GM19351 (cell line): ENCODE data around the gene PAQR6.

Experiments
- ATAC-seq: cut with Tn5 transposase; IDR thresholded peaks from one replicate; pipeline ENCODE4 v1.9.1; 2021; ENCODE audit warnings: mild to moderate bottlenecking, moderate library complexity; ENCODE audit not compliant: unreplicated experiment

Gene PAQR6

GRCh38 chr1:156263288-156263655 is 15.4 kb upstream of the PAQR6 start:
- no peak for ATAC-seq

GRCh38 chr1:156262461-156263287 is 14.8 kb upstream of the PAQR6 start:
- no peak for ATAC-seq

GRCh38 chr1:156260896-156261295 is 13.0 kb upstream of the PAQR6 start:
- ATAC-seq = no peak

- ATAC-seq = no peak
Observed at GRCh38 chr1:156259805-156260204, 11.9 kb upstream of the PAQR6 start.

- ATAC-seq = no peak
Observed at GRCh38 chr1:156258859-156259258, 11.0 kb upstream of the PAQR6 start.

GRCh38 chr1:156257711-156258110 is 9.9 kb upstream of the PAQR6 start:
- ATAC-seq = no peak

GRCh38 chr1:156253634-156254033 is 5.8 kb upstream of the PAQR6 start:
- no peak for ATAC-seq

- no peak for ATAC-seq
Observed at GRCh38 chr1:156251527-156251926, 3.7 kb upstream of the PAQR6 start.

GRCh38 chr1:156249593-156249992 is 1.7 kb upstream of the PAQR6 start:
- ATAC-seq = no peak

GRCh38 chr1:156248323-156248683 is 447 bp upstream of the PAQR6 start:
- ATAC-seq = no peak

GRCh38 chr1:156246781-156247459 is 936 bp downstream of the PAQR6 start:
- ATAC-seq = no peak

- no peak for ATAC-seq
Observed at GRCh38 chr1:156246241-156246780, 1.5 kb downstream of the PAQR6 start.

GRCh38 chr1:156245451-156246232 is 2.2 kb downstream of the PAQR6 start:
- ATAC-seq = no peak

GRCh38 chr1:156244712-156245111 is 3.1 kb downstream of the PAQR6 start:
- ATAC-seq = no peak

- ATAC-seq = no peak
Observed at GRCh38 chr1:156244126-156244525, 3.7 kb downstream of the PAQR6 start.

GRCh38 chr1:156242738-156243137 is 5.1 kb downstream of the PAQR6 start:
- ATAC-seq = no peak

GRCh38 chr1:156241926-156242325 is 5.9 kb downstream of the PAQR6 start, which contains the start of gene BGLAP:
TSS of gene BGLAP (plus strand) at chr1:156242184. CDS start at chr1:156242232, 48 bp downstream.
- ATAC-seq = no peak

GRCh38 chr1:156241311-156241811 is 6.5 kb downstream of the PAQR6 start:
- ATAC-seq = no peak

GRCh38 chr1:156238248-156238647 is 9.6 kb downstream of the PAQR6 start:
- ATAC-seq = no peak

- ATAC-seq = no peak
Observed at GRCh38 chr1:156236164-156236563, 11.7 kb downstream of the PAQR6 start.
